Middle frontal gyrus (tissue), 1 donor: ENCODE data around the gene HIBCH.
"Not testable (repeated sequence)": the region's sequence is repeated elsewhere in the genome, so short reads cannot be mapped to it uniquely, and the experiment has no call there.

Experiments
- DNase-seq: peaks from one replicate; pipeline ENCODE4 v3.0.0-alpha.2; 2015; ENCODE audit warnings: low spot score; ENCODE audit errors: extremely low spot score

Gene HIBCH

GRCh38 chr2:190159453-190159852 lies 160.2 kb downstream of the HIBCH start:
- DNase-seq: no peak

- DNase-seq: no peak
These were observed 160.7 kb downstream of the HIBCH start for GRCh38 chr2:190158798-190159434.

GRCh38 chr2:190157613-190158528 lies 161.8 kb downstream of the HIBCH start:
- DNase-seq: not testable (repeated sequence)

GRCh38 chr2:190156530-190157212 lies 163.0 kb downstream of the HIBCH start:
- DNase-seq: no peak
